K562 (cell line): ENCODE results near the gene RBKS. TPM values are rescaled to one million over a fixed set of nuclear protein-coding genes. Genes with fewer than 3 reads are reported as not detected.

ENCODE experiments used
- ATAC-seq: fragments of 200-7000 bp; cut with Tn5 transposase; 3 replicates; pipeline ENCODE4 v1.9.1; 2020; ENCODE audit warnings: moderate library complexity
- BruUV-seq: library from RNA; stranded (reverse); fragments of 400-500 nt; replicated peaks from 2 replicates; lab custom pipeline; 2021; lab: Mats Ljungman, UMichigan
- CTCF ChIA-PET: fragments of 300-600 bp; formaldehyde crosslinking; extraction: SDS; loops from one replicate; lab custom pipeline; 2021; ENCODE audit warnings: low intra/inter-chr PET ratio; lab: Yijun Ruan, JAX
- POLR2A ChIA-PET: fragments of 300-600, 350-650 bp; sonication (Branson Sonifier 250); formaldehyde crosslinking; extraction: SDS; loops from one replicate; lab custom pipeline; 2021; ENCODE audit warnings: antibody characterized with exemption, inconsistent platforms; lab: Yijun Ruan, JAX
- DNase-seq, 4 experiments: peaks; one replicate each; pipeline versions ENCODE4 v3.0.0 to v3.0.0-alpha.2; 2011 to 2018; ENCODE audit warnings: low spot score in 3 of 4, mixed read lengths in 3 of 4; ENCODE audit errors: extremely low read depth in 1 of 4
- FAIRE-seq: peaks from 2 replicates; lab custom pipeline; 2011; peaks lifted over from hg19 to GRCh38; lab: Jason Lieb, UNC
- H2AFZ ChIP-seq: 2 replicates; pipeline ENCODE4 v1.6.0; 2011; ENCODE audit warnings: low read depth, low read length, control low read depth, inconsistent platforms
- H3K27ac ChIP-seq: fragments of 200-600 bp; 3 replicates; pipeline ENCODE4 v1.8.0; 2011; ENCODE audit warnings: low read depth, mild to moderate bottlenecking, control low read depth, inconsistent platforms, low read length, moderate library complexity, mixed read lengths; ENCODE audit errors: extremely low read depth
- H3K27me3 ChIP-seq, 2 experiments: fragments of 300-600 bp in 1 of 2; 2 replicates in 1 of 2; 3 replicates in 1 of 2; pipeline versions ENCODE4 v1.6.0 to v1.8.0; 2011; ENCODE audit warnings: inconsistent platforms in 2 of 2, low read length in 2 of 2, mild to moderate bottlenecking in 1 of 2, mixed read lengths in 1 of 2, moderate library complexity in 1 of 2; ENCODE audit not compliant: control insufficient read depth in 2 of 2, insufficient read depth in 2 of 2
- H3K36me3 ChIP-seq: fragments of 300-600 bp; 3 replicates; pipeline ENCODE4 v1.8.0; 2011; ENCODE audit warnings: mild to moderate bottlenecking, low read length, inconsistent platforms; ENCODE audit not compliant: control insufficient read depth, insufficient read depth
- H3K4me1 ChIP-seq, 2 experiments: fragments of 200-600 bp in 1 of 2; replicated peaks in 1 of 2; 2 replicates in 1 of 2; 3 replicates in 1 of 2; pipeline versions ENCODE4 v1.5.1 to v1.8.0; 2011; ENCODE audit warnings: inconsistent platforms in 2 of 2, low read length in 2 of 2, mild to moderate bottlenecking in 1 of 2, mixed read lengths in 1 of 2, moderate library complexity in 1 of 2; ENCODE audit not compliant: control insufficient read depth in 2 of 2, insufficient read depth in 2 of 2
- H3K4me2 ChIP-seq: 2 replicates; pipeline ENCODE4 v1.6.1; 2011; ENCODE audit warnings: low read length, control low read depth, inconsistent platforms, mixed read lengths; ENCODE audit not compliant: insufficient read depth
- H3K4me3 ChIP-seq: fragments of 200-600 bp; sonication (generic), shearing (Covaris generic); 2 replicates; pipeline ENCODE4 v1.5.1; 2016; ENCODE audit warnings: control low read depth, inconsistent platforms
- H3K79me2 ChIP-seq: fragments of 200-600 bp; 3 replicates; pipeline ENCODE4 v1.8.0; 2011; ENCODE audit warnings: low read length, inconsistent platforms; ENCODE audit not compliant: control insufficient read depth, insufficient read depth
- H3K9ac ChIP-seq, 2 experiments: 2 replicates each; pipeline versions ENCODE4 v1.6.0 to v1.6.1; 2011; ENCODE audit warnings: low read depth in 2 of 2, low read length in 2 of 2, control low read depth in 1 of 2, inconsistent platforms in 1 of 2, mild to moderate bottlenecking in 1 of 2, mixed read lengths in 1 of 2; ENCODE audit not compliant: insufficient read depth in 1 of 2
- H3K9me1 ChIP-seq: one replicate; pipeline ENCODE4 v1.6.0; 2011; ENCODE audit warnings: inconsistent platforms, mild to moderate bottlenecking, low read length, moderate library complexity; ENCODE audit not compliant: control insufficient read depth, insufficient read depth
- H3K9me3 ChIP-seq: replicated peaks from 2 replicates; pipeline ENCODE4 v1.5.1; 2011; ENCODE audit warnings: low read depth, low read length, inconsistent platforms; ENCODE audit not compliant: control insufficient read depth, insufficient read depth
- H4K20me1 ChIP-seq: replicated peaks from 2 replicates; pipeline ENCODE4 v1.6.1; 2011; ENCODE audit warnings: low read length, inconsistent platforms, mixed read lengths; ENCODE audit not compliant: control insufficient read depth, insufficient read depth
- MTA3 ChIP-seq: fragments of 450-650 bp; formaldehyde crosslinking; IDR thresholded peaks from 2 replicates; pipeline ENCODE4 v1.6.1; 2017; ENCODE audit warnings: mild to moderate bottlenecking, borderline replicate concordance
- NFIC ChIP-seq: fragments of 450-650 bp; IDR thresholded peaks from 2 replicates; pipeline ENCODE4 v1.6.1; 2017; ENCODE audit warnings: mild to moderate bottlenecking, inconsistent platforms
- PTBP1 ChIP-seq: fragments of 200-400 bp; formaldehyde crosslinking; IDR thresholded peaks from 2 replicates; pipeline ENCODE4 v1.6.1; 2017; ENCODE audit warnings: low read depth, low read length
- TCFL5 ChIP-seq: fragments of 250-450 bp; sonication (Bioruptor Pico); conservative IDR thresholded peaks from 2 replicates; pipeline ENCODE4 v1.6.1; 2021; ENCODE audit warnings: mild to moderate bottlenecking, moderate library complexity, matching md5 sums
- WGBS: fragments of 100-300 bp; shearing (Covaris generic); methylation state at CpG from one replicate; pipeline ENCODE4 v1.1.6; 2016; ENCODE audit warnings: low coverage, mixed read lengths; ENCODE audit not compliant: insufficient coverage; ENCODE audit errors: missing lambda C conversion rate; 5-methylcytosine and 5-hydroxymethylcytosine counted together
- in situ Hi-C: fragments of 300-500 bp; cut with MboI; formaldehyde crosslinking; loops from 4 replicates; pipeline ENCODE4 v1.15.0; 2018; ENCODE audit warnings: inconsistent platforms, mixed read lengths
- intact Hi-C: fragments of 100-400 bp; cut with micrococcal nuclease; formaldehyde crosslinking; loops from 2 replicates; pipeline ENCODE4 v1.14.2; 2022
- polyA plus RNA-seq, 8 experiments: library from polyadenylated mRNA; depleted of rRNA in 4 of 8; stranded (reverse) in 5 of 8; unstranded in 3 of 8; fragments of >200 nt; fragmentation: Nextera tagmentation in 2 of 8; fragmentation: Illumina TruSeq in 1 of 8; extraction: Ambion mirVana in 2 of 8; extraction: Trizol in 1 of 8; gene quantifications; 2 replicates each; pipeline versions ENCODE4 v1.2.1 to v1.2.3, GENCODE V29; 2011 to 2014; ENCODE audit warnings: inconsistent platforms in 1 of 8, missing spikeins in 1 of 8
- total RNA-seq, 7 experiments: library from RNA; depleted of rRNA in 6 of 7; stranded (reverse); fragments of >200 nt in 6 of 7; fragmentation: Illumina TruSeq in 2 of 7; extraction: Trizol in 2 of 7; gene quantifications; 2 replicates each; pipeline versions ENCODE4 v1.2.1 to v1.2.3, GENCODE V29; 2011 to 2021; ENCODE audit warnings: low replicate concordance in 1 of 7

Gene RBKS
- total and polyA plus RNA-seq, 9 of the 15 experiments (the other 6 are each of a cell fraction or from before 2014, with no cell fraction given) = 0.06 to 0.39 (median 0.19) TPM

DNA sequence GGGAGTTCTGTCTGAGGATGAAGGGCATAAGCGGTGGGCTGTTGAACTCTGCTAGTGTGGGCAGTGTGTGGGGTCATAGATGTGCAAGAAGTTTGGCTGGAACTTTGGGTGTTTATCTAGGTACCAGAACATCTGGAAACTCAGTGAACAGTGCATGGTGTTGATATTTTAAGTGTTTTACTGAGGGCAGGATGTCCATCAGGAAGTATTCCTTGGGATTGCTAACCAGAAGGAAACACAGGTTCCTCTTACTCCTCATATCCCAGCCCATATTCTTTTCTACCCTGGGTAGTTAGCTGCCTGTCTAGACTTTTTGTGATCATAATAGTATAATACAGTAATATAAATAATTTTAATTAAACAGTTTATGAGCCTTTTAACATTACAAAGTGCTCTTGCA, 15.9 kb upstream of the RBKS start:
- ChIA-PET CTCF (no interaction called here), POLR2A (no interaction called here)
- no peaks in the 10 kb centered on the region; a peak in 1 of 5 replicates for H3K4me1 ChIP-seq
- ATAC-seq = no peak
- DNase-seq = no peak
- H3K79me2 ChIP-seq = no peaks in the 10 kb centered on the region; the same call in 2 of the 3 replicates
- no peaks in the 10 kb centered on the region for H3K9me1 ChIP-seq
- intact Hi-C loops = no loop called here
- H3K36me3 ChIP-seq = no peaks in the 10 kb centered on the region
- no peak overlapping the region for H3K4me3 ChIP-seq
- 40% methylated on average over 1 of the region's 1 CpG for WGBS
- H4K20me1 ChIP-seq = no peaks in the 10 kb centered on the region
- H2AFZ ChIP-seq = no peak overlapping the region
- no peak for TF ChIP-seq TCFL5 (CRISPR knock-in tag)
- no peak for TF ChIP-seq MTA3
- TF ChIP-seq, all 486 proteins: peak for 0
- Histone ChIP-seq H3K4me2 (no peak overlapping the region), H3K27me3 (no peaks in the 10 kb centered on the region), H3K27ac (no peak overlapping the region), H3K9ac (no peak overlapping the region), H3K9me3 (no peaks in the 10 kb centered on the region)
- FAIRE-seq = no peak
- BruUV-seq = no TSS peak
- in situ Hi-C loops = no loop called here

DNA sequence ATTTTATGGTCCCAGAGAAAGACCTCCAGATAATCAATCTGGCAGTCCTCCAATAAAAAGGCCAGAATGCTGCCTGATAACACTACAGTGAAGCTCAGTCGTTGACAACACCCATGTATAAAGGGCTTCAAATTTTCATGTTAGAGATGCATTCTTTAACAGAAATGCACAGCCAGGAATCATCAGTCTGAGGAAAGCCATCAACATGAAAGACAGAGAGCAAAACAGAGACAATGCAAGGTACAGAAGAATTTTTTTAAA, 14.1 kb upstream of the RBKS start:
- FAIRE-seq = no peak
- no TSS peak for BruUV-seq

More for the DNA sequence above, 14.1 kb upstream of the RBKS start:
- Histone ChIP-seq H3K4me1 (no peaks in the 10 kb centered on the region; a peak in 1 of 5 replicates), H3K4me2 (no peak overlapping the region), H3K9me3 (no peaks in the 10 kb centered on the region), H3K27me3 (no peaks in the 10 kb centered on the region), H3K9me1 (no peaks in the 10 kb centered on the region), H4K20me1 (no peaks in the 10 kb centered on the region), H3K9ac (no peak overlapping the region), H3K27ac (no peak overlapping the region), H3K79me2 (no peaks in the 10 kb centered on the region; the same call in 2 of the 3 replicates), H3K36me3 (no peaks in the 10 kb centered on the region)
- ATAC-seq (no peak), DNase-seq (no peak)
- CTCF ChIA-PET = no interaction called here
- WGBS = 13% methylated on average over 1 of the region's 1 CpG
- POLR2A ChIA-PET = no interaction called here
- intact Hi-C loops = no loop called here
- in situ Hi-C loops = no loop called here
- TF ChIP-seq PTBP1 (no peak), NFIC (0 out of 2 replicates have a peak, but pooled peaks have one; percentile 6)
- TF ChIP-seq, all 486 proteins: peak for 1
- H2AFZ ChIP-seq = no peak overlapping the region
- H3K4me3 ChIP-seq = no peak overlapping the region
